SK-N-MC (cell line): Measurements from ENCODE around the gene JOSD1.
A peak's percentile ranks its signal among the peaks of the same experiment; 100 is the strongest.
"Not testable (repeated sequence)": the region's sequence is repeated elsewhere in the genome, so short reads cannot be mapped to it uniquely, and the experiment has no call there.

Source experiments
- DNase-seq: peaks from one replicate; pipeline ENCODE4 v3.0.0-alpha.2; 2011; ENCODE audit warnings: low read depth, low spot score
- H3K27ac ChIP-seq: fragments of 200-600 bp; sonication (generic); 2 replicates; pipeline ENCODE4 v1.5.1; 2016; ENCODE audit warnings: mixed run types
- H3K36me3 ChIP-seq: fragments of 200-600 bp; sonication (generic); 2 replicates; pipeline ENCODE4 v1.6.1; 2017; ENCODE audit warnings: antibody characterized with exemption, low read length, mixed read lengths; ENCODE audit not compliant: insufficient read depth
- H3K4me3 ChIP-seq: fragments of 200-600 bp; sonication (generic); 2 replicates; pipeline ENCODE4 v1.5.1; 2016
- H3K9ac ChIP-seq: fragments of 200-600 bp; sonication (generic); 2 replicates; pipeline ENCODE4 v1.8.0; 2017; ENCODE audit warnings: mixed run types, mixed read lengths; ENCODE audit not compliant: insufficient read length
- H3K9me3 ChIP-seq: fragments of 200-600 bp; sonication (generic); 2 replicates; pipeline ENCODE4 v1.6.1; 2017; ENCODE audit warnings: low read depth, mild to moderate bottlenecking, antibody characterized with exemption, low read length, moderate library complexity, mixed read lengths
- EZH2 ChIP-seq: fragments of 200-600 bp; sonication (generic); IDR thresholded peaks from one replicate; pipeline ENCODE4 v1.6.1; 2017; ENCODE audit warnings: antibody characterized with exemption
- FOXP2 ChIP-seq: optimal IDR thresholded peaks from 2 replicates; pipeline ENCODE3; 2011; ENCODE audit warnings: mild to moderate bottlenecking, moderate library complexity; ENCODE audit not compliant: insufficient read depth; ENCODE audit errors: extremely low read length, control extremely low read depth
- POLR2AphosphoS5 ChIP-seq: IDR thresholded peaks from 2 replicates; pipeline ENCODE4 v1.6.1; 2012; ENCODE audit warnings: mild to moderate bottlenecking, low read depth, low read length, borderline replicate concordance

The JOSD1 gene

DNA sequence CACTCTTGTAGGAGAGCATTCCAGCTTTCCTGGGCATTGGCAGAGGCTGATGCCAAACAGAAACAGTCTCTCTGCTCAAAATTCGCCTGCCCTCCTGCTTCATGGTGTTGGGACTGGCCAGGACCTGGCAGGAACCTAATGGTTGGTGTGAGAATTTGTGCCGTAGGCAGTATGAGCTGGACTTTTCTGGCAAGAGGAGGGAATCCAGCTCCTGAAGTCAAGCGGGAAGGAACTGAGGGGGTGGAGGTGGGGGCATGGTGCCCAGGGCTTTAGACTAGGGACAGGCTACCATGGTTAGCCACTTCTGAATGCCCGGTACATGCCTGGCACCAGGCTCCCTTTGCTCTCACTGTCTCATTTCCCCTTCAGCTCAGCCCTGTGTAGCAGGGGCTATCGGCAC, 25.9 kb downstream of the JOSD1 start:
- DNase-seq, result no peak

GRCh38 chr22:38657045-38657909, 43.5 kb downstream of the JOSD1 start:
- no peak for DNase-seq
- Histone ChIP-seq H3K36me3 (no peaks in the 10 kb centered on the region), H3K27ac (no peak overlapping the region), H3K9me3 (no peaks in the 10 kb centered on the region), H3K9ac (peak overlapping the region; percentile 99), H3K4me3 (peak overlapping the region; percentile 96)
- TF ChIP-seq EZH2 (no peak), POLR2AphosphoS5 (no peak), FOXP2 (no peak)

More for the DNA sequence above, 25.9 kb downstream of the JOSD1 start:
- TF ChIP-seq FOXP2 (no peak), POLR2AphosphoS5 (no peak), EZH2 (no peak)
- Histone ChIP-seq H3K9ac (no peak overlapping the region), H3K9me3 (no peaks in the 10 kb centered on the region), H3K36me3 (peaks cover 9% of the 10 kb centered on the region; the same call in 1 of the 2 replicates), H3K27ac (0 out of 2 replicates have a peak overlapping the region, but pooled peaks have one; percentile 3), H3K4me3 (no peak overlapping the region)

GRCh38 chr22:38656256-38657044, 44.3 kb downstream of the JOSD1 start, which contains the start of the genes CBY1 and FAM227A:
Gene CBY1, plus strand, starts transcription at chr22:38656638. Its CDS starts 11,417 bp downstream, at chr22:38668055.
Gene FAM227A, minus strand, starts transcription at chr22:38656392. Its CDS starts 6,224 bp downstream, at chr22:38650168.
- H3K4me3 ChIP-seq, result peak within 1 kb of the TSS; percentile 96
- H3K9me3 ChIP-seq, result no peaks in the 10 kb centered on the region
- H3K27ac ChIP-seq, result peak within 1 kb of the TSS; percentile 98
- no peaks in the 10 kb centered on the region for H3K36me3 ChIP-seq
- peak; percentile 24 for DNase-seq
- H3K9ac ChIP-seq, result peak within 1 kb of the TSS; percentile 99
- no peak for TF ChIP-seq FOXP2
- TF ChIP-seq POLR2AphosphoS5, result peak; percentile 86

DNA sequence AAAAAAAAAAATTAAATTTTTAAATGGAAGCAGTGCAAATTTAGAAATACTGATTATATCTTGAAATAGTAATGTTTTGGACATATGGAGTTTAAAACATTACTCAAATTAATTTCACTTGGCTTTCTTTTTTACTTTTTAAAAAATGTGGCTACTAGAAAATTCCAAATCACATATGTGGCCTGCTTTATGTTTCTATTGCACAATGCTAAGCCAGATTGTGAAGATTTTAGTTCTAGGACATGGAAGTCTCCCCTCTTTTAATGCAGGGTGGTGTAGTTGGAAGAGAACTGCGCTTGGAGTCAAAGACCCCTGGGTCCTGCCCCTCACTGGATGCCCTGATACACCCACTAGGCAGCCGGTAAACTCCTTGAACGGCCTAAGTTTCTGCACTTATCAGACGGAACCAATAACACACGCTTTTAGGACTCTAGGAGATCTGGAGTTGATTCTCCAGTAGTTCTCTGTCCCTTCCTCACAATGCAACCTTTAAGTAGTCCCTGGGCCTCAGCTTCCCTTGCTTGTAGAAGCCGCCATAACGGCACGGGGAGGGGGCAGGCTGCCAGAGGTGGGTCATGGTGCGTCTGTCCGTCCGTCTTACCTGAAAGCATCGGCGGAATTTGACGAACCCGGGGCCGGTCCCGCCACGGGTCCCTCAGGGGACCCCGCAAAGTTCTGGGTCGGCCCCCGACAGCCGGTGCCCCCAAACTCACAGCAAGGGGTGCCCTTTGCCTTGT, 45.1 kb downstream of the JOSD1 start:
- Histone ChIP-seq H3K4me3 (peak overlapping the region; percentile 96), H3K9me3 (no peaks in the 10 kb centered on the region), H3K36me3 (no peaks in the 10 kb centered on the region), H3K27ac (peak overlapping the region; percentile 54; the same call in 1 of the 2 replicates), H3K9ac (peak overlapping the region; percentile 99)
- TF ChIP-seq POLR2AphosphoS5 (no peak), FOXP2 (no peak), EZH2 (no peak)
- DNase-seq, result peak; percentile 3

- H3K27ac ChIP-seq, result no peak overlapping the region
- H3K9ac ChIP-seq, result no peak overlapping the region
- no peak for DNase-seq
- H3K4me3 ChIP-seq, result no peak overlapping the region
- no peaks in the 10 kb centered on the region for H3K36me3 ChIP-seq
- no peaks in the 10 kb centered on the region for H3K9me3 ChIP-seq
- TF ChIP-seq EZH2, result no peak
- TF ChIP-seq POLR2AphosphoS5, result no peak
- no peak for TF ChIP-seq FOXP2
These were observed 47.0 kb downstream of the JOSD1 start for GRCh38 chr22:38653741-38654140.

GRCh38 chr22:38652859-38653258, 47.9 kb downstream of the JOSD1 start:
- Histone ChIP-seq H3K27ac (no peak overlapping the region), H3K4me3 (no peak overlapping the region), H3K9me3 (no peaks in the 10 kb centered on the region), H3K36me3 (no peaks in the 10 kb centered on the region), H3K9ac (no peak overlapping the region)
- no peak for DNase-seq
- TF ChIP-seq EZH2 (no peak), FOXP2 (no peak), POLR2AphosphoS5 (no peak)

DNA sequence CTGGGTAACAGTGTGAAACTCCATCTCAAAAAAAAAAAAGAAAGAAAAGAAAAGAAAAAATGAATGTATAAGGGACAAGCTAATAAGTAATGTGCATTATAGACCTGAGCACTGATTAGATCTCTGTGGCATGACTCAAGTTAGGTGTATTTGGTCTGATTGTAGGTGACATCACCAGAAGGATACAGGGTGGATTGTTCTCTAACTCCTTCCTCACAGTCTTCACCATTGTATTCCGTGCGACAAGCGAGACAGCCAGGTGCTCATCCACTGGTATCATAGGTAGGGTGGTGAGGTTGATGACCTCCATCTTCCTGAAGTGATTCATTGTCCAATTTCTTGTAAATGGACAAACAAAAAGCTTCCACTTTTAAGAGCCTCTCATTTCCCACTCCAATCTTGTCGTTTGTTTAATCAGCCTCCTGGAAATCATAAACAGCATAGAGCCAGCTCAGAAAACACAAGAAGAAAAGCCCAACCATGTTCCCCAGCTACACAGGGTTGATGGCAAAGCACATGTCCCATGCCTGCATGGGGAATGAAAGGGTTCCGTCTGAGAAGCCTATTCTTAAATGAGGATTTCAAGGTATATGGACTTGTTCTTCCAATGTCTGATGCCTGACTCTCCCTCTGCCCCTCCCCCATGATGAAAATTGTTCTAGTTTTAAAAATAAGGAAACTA, 50.8 kb downstream of the JOSD1 start:
- TF ChIP-seq POLR2AphosphoS5 (no peak), EZH2 (no peak), FOXP2 (no peak)
- DNase-seq, result no peak
- no peak overlapping the region for H3K9ac ChIP-seq
- no peaks in the 10 kb centered on the region for H3K36me3 ChIP-seq
- H3K4me3 ChIP-seq, result no peak overlapping the region
- no peaks in the 10 kb centered on the region for H3K9me3 ChIP-seq
- H3K27ac ChIP-seq, result no peak overlapping the region

DNA sequence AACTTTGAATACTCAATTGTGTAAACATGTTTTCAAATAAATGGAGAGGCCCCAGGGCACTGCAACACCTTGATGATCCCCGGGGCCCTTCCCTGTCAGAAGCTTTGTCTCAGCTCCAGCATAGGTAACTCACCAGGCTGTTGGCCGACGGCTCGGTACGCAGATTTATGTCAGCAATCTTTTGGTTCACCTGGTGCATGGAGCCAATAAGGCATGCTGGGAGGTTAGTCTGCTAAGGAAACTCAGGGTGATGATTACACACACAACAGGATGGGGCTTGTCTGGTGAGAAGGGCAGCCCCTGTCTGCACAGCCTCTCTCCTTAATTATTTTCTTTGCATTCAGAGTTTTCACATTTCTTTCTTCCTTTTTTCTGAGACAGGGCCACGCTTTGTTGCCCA, 55.3 kb downstream of the JOSD1 start:
- Histone ChIP-seq H3K4me3 (no peak overlapping the region), H3K36me3 (no peaks in the 10 kb centered on the region), H3K27ac (no peak overlapping the region), H3K9ac (no peak overlapping the region), H3K9me3 (no peaks in the 10 kb centered on the region)
- DNase-seq, result no peak
- TF ChIP-seq FOXP2 (no peak), EZH2 (no peak), POLR2AphosphoS5 (no peak)

DNA sequence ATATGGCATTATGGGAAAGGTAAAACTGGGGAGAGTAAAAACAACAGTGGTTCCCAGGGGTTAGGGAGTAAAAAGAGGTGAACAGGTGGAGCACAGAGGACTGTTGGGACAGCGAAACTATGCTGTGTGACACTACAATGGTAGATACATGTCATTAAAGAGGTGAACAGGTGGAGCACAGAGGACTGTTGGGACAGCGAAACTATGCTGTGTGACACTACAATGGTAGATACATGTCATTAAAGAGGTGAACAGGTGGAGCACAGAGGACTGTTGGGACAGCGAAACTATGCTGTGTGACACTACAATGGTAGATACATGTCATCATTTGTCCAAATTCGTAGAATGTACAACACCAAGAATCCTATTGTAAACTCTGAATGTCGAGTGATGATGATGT, 56.5 kb downstream of the JOSD1 start:
- H3K27ac ChIP-seq, H3K9ac ChIP-seq, H3K4me3 ChIP-seq, H3K36me3 ChIP-seq, H3K9me3 ChIP-seq, DNase-seq: not testable (repeated sequence)
